ENCODE data around the gene EBF3. TPM values are rescaled to one million over a fixed set of nuclear protein-coding genes. Genes with fewer than 3 reads are reported as not detected.
A peak's percentile ranks its signal among the peaks of the same experiment; 100 is the strongest.

The EBF3 gene
- total RNA-seq, 1 donor from 2014 or later: 0.53 TPM

DNA sequence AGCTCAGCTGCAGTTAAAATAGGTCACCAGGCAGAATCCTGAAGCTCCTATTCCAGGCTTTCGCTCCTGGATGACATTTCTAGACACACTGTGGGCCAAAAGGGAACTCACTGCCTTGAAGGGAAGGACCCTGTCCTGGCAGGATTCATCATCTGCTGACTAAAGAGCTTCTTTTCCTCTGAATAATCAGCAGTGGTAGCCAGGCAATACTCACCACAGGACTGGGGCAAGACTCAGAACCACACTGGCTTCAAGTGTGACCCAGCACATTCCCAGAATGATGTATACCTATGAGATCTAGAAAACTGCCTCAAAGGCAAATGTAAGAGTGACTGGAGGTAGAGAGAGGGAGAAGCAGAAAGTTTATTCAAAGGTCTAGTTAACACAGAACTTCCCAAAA is 29.5 kb upstream of the EBF3 start:
- TF ChIP-seq, protein P1, sequence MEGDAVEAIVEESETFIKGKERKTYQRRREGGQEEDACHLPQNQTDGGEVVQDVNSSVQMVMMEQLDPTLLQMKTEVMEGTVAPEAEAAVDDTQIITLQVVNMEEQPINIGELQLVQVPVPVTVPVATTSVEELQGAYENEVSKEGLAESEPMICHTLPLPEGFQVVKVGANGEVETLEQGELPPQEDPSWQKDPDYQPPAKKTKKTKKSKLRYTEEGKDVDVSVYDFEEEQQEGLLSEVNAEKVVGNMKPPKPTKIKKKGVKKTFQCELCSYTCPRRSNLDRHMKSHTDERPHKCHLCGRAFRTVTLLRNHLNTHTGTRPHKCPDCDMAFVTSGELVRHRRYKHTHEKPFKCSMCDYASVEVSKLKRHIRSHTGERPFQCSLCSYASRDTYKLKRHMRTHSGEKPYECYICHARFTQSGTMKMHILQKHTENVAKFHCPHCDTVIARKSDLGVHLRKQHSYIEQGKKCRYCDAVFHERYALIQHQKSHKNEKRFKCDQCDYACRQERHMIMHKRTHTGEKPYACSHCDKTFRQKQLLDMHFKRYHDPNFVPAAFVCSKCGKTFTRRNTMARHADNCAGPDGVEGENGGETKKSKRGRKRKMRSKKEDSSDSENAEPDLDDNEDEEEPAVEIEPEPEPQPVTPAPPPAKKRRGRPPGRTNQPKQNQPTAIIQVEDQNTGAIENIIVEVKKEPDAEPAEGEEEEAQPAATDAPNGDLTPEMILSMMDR (IDR thresholded peaks at IDR 0.05): no peak
- no peak for ATAC-seq

DNA sequence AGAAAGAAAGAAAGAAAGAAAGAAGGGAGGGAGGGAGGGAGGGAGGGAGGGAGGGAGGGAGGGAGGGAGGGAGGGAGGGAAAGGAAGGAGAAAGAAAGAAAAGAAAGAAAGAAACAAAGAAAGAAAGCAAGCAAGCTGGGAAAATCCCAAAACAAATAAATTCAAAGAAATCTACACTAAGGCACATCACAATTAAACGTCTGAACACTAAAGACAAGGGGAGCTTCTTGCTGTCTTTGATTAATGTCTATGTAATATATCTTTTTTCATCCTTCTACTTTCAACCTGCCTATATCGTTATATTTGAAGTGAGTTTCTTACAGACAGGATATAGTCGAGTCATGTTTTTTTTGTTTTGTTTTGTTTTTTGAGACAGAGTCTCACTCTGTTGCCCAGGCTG is 28.3 kb upstream of the EBF3 start:
- Histone ChIP-seq H3K4me3 (no peak overlapping the region), H3K27ac (no peak overlapping the region), H3K4me1 (no peaks in the 10 kb centered on the region), H3K36me3 (no peaks in the 10 kb centered on the region), H3K9me3 (no peaks in the 10 kb centered on the region), H3K27me3 (ENCODE audit: low read depth) (no peaks in the 10 kb centered on the region)
- intact Hi-C loops (cut with DNase I): no loop called here
- DNase-seq: no peak
- TF ChIP-seq, protein P1 (IDR thresholded peaks at IDR 0.05): no peak
- no peak for ATAC-seq

More for the DNA sequence above, 29.5 kb upstream of the EBF3 start:
- Histone ChIP-seq H3K4me3 (no peak overlapping the region), H3K27me3 (ENCODE audit: low read depth) (no peaks in the 10 kb centered on the region), H3K36me3 (no peaks in the 10 kb centered on the region), H3K4me1 (no peaks in the 10 kb centered on the region), H3K27ac (no peak overlapping the region), H3K9me3 (no peaks in the 10 kb centered on the region)
- DNase-seq: no peak
- intact Hi-C loops (cut with DNase I): no loop called here

DNA sequence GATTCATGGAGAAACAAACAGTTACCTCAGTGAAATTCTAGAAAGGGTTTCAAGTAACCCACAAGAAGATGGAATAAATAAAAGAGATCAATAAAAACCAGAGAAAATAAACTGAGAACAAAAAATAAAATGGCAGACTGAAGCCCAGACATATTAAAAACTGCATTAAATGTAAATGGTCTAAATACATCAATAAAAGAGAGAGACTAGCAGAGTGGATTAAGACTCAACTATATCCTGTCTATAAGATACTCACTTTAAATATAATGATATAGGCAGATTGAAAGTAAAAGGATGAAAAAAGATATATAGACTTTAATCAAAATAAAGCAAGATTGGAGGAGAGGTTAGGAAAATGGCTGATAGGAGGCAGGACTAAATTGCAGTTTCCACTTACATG is 18.8 kb upstream of the EBF3 start:
- H3K4me3 ChIP-seq: no peak overlapping the region
- H3K9me3 ChIP-seq: peaks cover 12% of the 10 kb centered on the region
- TF ChIP-seq, protein P1 (IDR thresholded peaks at IDR 0.05): no peak
- no peaks in the 10 kb centered on the region for H3K36me3 ChIP-seq
- DNase-seq (no peak), ATAC-seq (no peak)
- intact Hi-C loops (cut with DNase I): no loop called here
- peaks cover 12% of the 10 kb centered on the region for H3K27me3 ChIP-seq (ENCODE audit: low read depth)
- no peaks in the 10 kb centered on the region for H3K4me1 ChIP-seq
- no peak overlapping the region for H3K27ac ChIP-seq

DNA sequence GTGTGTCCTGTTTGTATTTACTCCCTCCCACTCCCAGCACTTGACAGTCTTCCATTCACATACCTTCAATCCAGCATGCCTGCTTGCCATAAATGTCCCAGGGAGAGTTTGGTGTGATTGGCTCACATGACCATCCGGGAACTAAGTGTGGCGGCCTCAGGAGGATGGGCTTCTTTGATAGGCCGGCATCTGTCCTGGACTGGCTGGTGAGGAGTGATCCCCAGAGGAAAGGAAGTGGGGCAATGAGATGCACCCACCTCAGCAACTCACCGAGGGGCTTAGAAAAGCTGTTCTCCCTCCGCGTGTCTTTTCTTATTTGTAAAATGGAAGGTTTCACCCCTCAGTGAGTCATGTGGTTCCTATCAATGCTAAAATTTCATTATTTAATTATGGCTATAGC is 14.9 kb upstream of the EBF3 start:
- intact Hi-C loops (cut with DNase I): no loop called here
- TF ChIP-seq, protein P1 (IDR thresholded peaks at IDR 0.05): no peak
- Histone ChIP-seq H3K9me3 (peaks cover 12% of the 10 kb centered on the region), H3K4me1 (no peaks in the 10 kb centered on the region), H3K36me3 (no peaks in the 10 kb centered on the region), H3K4me3 (no peak overlapping the region), H3K27ac (no peak overlapping the region), H3K27me3 (ENCODE audit: low read depth) (peaks cover 46% of the 10 kb centered on the region)
- DNase-seq (no peak), ATAC-seq (no peak)

DNA sequence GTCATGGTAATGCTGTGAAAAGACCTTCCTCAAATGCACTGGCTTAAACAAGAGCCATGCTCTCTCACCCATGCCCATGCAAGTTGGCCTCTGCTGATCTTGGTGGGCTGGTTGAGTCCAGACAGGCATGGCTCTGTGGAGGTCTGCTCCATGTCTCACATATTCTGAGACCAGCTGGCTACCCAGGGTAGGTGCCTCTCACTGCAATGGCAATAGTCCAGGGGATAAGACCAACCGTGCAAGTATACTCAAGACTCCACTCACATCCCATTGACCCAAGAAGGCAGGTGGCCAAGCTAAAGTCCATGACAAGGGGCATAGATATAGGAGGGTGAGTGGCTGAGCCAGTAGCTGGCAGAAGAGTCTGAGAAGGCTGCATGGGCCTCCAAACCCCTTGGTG is 14.2 kb upstream of the EBF3 start:
- H3K4me1 ChIP-seq: no peaks in the 10 kb centered on the region

More for the DNA sequence above, 14.2 kb upstream of the EBF3 start:
- peaks cover 12% of the 10 kb centered on the region for H3K9me3 ChIP-seq
- H3K27ac ChIP-seq: no peak overlapping the region
- intact Hi-C loops (cut with DNase I): no loop called here
- no peaks in the 10 kb centered on the region for H3K36me3 ChIP-seq
- TF ChIP-seq, protein P1 (IDR thresholded peaks at IDR 0.05): no peak
- ATAC-seq: peak in 1 of 2 donors; percentile 27
- no peak for DNase-seq
- peaks cover 52% of the 10 kb centered on the region for H3K27me3 ChIP-seq (ENCODE audit: low read depth)
- H3K4me3 ChIP-seq: no peak overlapping the region

All from lower lobe of right lung (tissue), 2 donors.